ENCODE data around the gene GUCY1A1. TPM values are rescaled to one million over a fixed set of nuclear protein-coding genes. Genes with fewer than 3 reads are reported as not detected.

Gene GUCY1A1
- total RNA-seq, 4 donors from 2014 or later: 50.3 to 73.7 (median 57.8) TPM

DNA sequence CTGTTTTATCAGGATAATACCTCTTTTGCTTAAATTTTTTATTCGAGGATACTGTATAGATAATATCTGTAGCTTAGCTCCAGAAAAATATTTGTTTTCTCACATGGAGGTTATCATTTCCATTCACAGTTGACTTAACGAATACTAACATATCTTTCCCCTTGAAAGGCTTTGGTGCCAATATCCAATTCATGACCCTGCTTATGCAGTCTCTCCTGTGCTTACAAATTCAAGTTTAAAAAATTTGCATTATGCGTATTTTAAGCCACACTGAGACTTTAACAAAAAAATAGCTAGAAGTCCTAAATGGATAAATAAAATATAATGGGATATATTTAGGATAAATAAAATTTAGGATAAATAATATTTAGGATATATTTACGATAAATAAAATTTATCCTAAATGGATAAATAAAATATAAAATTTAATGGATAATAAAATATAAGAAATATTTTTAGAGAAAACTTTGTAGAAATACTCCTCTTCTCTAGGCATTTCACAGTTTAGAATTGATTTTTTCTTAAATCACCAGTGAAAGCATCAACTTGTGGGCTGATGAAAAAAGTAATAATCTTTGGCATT is 114.7 kb downstream of the GUCY1A1 start:
- DNase-seq (ENCODE audit: extremely low spot score): no peak
- WGBS: 91% methylated on average over 4 of the region's 4 CpGs
- H3K4me3 ChIP-seq: no peak overlapping the region
- no peaks in the 10 kb centered on the region for H3K27me3 ChIP-seq
- peak overlapping the region in 3 of 4 donors; percentile 45 to 57 (median 47) for H3K27ac ChIP-seq (replicated peaks in 1 of 4)
- intact Hi-C loops (cut with DNase I): no loop called here
- H3K36me3 ChIP-seq: no peaks in the 10 kb centered on the region
- peaks cover 10 to 55% (median 50%) of the 10 kb centered on the region in 4 donors for H3K4me1 ChIP-seq
- H3K9me3 ChIP-seq: no peaks in the 10 kb centered on the region
- TF ChIP-seq, protein P1, sequence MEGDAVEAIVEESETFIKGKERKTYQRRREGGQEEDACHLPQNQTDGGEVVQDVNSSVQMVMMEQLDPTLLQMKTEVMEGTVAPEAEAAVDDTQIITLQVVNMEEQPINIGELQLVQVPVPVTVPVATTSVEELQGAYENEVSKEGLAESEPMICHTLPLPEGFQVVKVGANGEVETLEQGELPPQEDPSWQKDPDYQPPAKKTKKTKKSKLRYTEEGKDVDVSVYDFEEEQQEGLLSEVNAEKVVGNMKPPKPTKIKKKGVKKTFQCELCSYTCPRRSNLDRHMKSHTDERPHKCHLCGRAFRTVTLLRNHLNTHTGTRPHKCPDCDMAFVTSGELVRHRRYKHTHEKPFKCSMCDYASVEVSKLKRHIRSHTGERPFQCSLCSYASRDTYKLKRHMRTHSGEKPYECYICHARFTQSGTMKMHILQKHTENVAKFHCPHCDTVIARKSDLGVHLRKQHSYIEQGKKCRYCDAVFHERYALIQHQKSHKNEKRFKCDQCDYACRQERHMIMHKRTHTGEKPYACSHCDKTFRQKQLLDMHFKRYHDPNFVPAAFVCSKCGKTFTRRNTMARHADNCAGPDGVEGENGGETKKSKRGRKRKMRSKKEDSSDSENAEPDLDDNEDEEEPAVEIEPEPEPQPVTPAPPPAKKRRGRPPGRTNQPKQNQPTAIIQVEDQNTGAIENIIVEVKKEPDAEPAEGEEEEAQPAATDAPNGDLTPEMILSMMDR (IDR thresholded peaks at IDR 0.05): no peak
- TF ChIP-seq EP300 (IDR thresholded peaks at IDR 0.05): no peak
- TF ChIP-seq POLR2A (IDR thresholded peaks at IDR 0.05; ENCODE audit: low read depth): no peak
- TF ChIP-seq POLR2AphosphoS5 (IDR thresholded peaks at IDR 0.05): no peak

Other genes with a start within 250 kb of the GUCY1A1 start
- 10 to 100 TPM; 30.6 to 61.9 (median 41.6) TPM for gene GUCY1B1, start 92.2 kb downstream of the GUCY1A1 start, total RNA-seq
- gene ASIC5, start 199.4 kb downstream of the GUCY1A1 start, total RNA-seq: not detected
- gene TDO2, start 236.8 kb downstream of the GUCY1A1 start, total RNA-seq: not detected

All from esophagus muscularis mucosa (tissue), 4 donors.